Mesodermal cell (in vitro differentiated cells): ENCODE results near the gene SH3PXD2B.
"Not testable (repeated sequence)": the region's sequence is repeated elsewhere in the genome, so short reads cannot be mapped to it uniquely, and the experiment has no call there.

Experiments
- H3K27ac ChIP-seq: 2 replicates; pipeline ENCODE4 v1.7.0; 2013; ENCODE audit warnings: mild to moderate bottlenecking, low read depth, low read length, moderate library complexity; ENCODE audit not compliant: severe bottlenecking
- H3K36me3 ChIP-seq: 2 replicates; pipeline ENCODE4 v1.7.1; 2013; ENCODE audit warnings: mild to moderate bottlenecking, low read length, moderate library complexity; ENCODE audit not compliant: control insufficient read depth, insufficient read depth
- H3K4me1 ChIP-seq: one replicate; pipeline ENCODE4 v1.7.1; 2013; ENCODE audit warnings: mild to moderate bottlenecking, low read length; ENCODE audit not compliant: insufficient read depth, control insufficient read depth, poor library complexity, severe bottlenecking
- H3K4me3 ChIP-seq: 2 replicates; pipeline ENCODE4 v1.7.0; 2013; ENCODE audit warnings: low read length, control low read depth, mild to moderate bottlenecking; ENCODE audit not compliant: insufficient read depth, poor library complexity, severe bottlenecking; ENCODE audit errors: extremely low read depth
- H3K9me3 ChIP-seq: 2 replicates; pipeline ENCODE4 v1.7.1; 2013; ENCODE audit warnings: mild to moderate bottlenecking, low read length, moderate library complexity; ENCODE audit not compliant: control insufficient read depth
- WGBS, 2 experiments: methylation state at CpG; one replicate each; pipeline ENCODE4 v1.1.5; 2013; ENCODE audit warnings: missing lambda C conversion rate in 2 of 2; ENCODE audit not compliant: insufficient coverage in 2 of 2; 5-methylcytosine and 5-hydroxymethylcytosine counted together

The SH3PXD2B gene

DNA sequence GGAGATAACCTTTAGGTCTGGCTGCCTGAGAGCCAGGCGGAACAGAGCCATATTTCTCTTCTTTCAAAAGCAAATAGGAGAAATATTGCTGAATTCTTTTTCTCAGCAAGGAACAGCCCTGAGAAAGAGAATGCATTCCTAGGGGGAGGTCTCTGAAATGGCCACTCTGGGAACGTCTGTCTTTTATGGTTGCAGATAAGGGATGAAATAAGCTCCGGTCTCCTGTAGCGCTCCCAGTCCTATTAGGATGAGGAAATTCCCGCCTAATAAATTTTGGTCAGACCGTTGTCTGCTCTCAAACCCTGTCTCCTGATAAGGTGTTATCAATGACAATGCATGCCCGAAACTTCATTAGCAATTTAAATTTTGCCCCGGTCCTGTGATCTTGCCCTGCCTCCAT is 57.3 kb downstream of the SH3PXD2B start:
- WGBS, 2 experiments: 88 to 90% methylated on average over 3 to 7 of the region's 8 CpGs
- H3K27ac ChIP-seq, H3K4me3 ChIP-seq, H3K4me1 ChIP-seq, H3K9me3 ChIP-seq: not testable (repeated sequence)
- peaks cover 88% of the 10 kb centered on the region for H3K36me3 ChIP-seq

DNA sequence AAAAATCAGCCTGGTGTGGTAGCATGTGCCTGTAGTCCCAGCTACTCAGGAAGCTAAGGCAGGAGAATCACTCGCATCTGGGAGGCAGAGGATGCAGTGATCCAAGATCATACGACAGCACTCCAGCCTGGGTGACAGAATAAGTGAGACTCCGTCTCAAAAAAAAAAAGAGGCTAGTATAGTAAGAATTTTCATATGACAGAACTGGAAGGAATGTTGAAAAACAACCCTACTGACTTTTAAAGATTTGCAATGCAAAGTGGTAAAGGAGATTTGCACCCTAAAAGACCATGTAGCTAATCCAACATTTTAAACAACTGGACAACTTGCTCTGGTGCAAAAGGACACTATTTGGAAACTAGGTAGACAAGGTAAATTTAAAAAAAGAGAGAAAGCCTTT is 58.1 kb downstream of the SH3PXD2B start:
- Histone ChIP-seq H3K4me1 (no peaks in the 10 kb centered on the region), H3K4me3 (no peak overlapping the region), H3K9me3 (peaks cover 4% of the 10 kb centered on the region), H3K27ac (no peak overlapping the region), H3K36me3 (peaks cover 90% of the 10 kb centered on the region)
- WGBS, 2 experiments: 83% methylated on average over 1 of the region's 3 CpGs; no CpG with 5 or more reads in 1 of the 2 experiments

DNA sequence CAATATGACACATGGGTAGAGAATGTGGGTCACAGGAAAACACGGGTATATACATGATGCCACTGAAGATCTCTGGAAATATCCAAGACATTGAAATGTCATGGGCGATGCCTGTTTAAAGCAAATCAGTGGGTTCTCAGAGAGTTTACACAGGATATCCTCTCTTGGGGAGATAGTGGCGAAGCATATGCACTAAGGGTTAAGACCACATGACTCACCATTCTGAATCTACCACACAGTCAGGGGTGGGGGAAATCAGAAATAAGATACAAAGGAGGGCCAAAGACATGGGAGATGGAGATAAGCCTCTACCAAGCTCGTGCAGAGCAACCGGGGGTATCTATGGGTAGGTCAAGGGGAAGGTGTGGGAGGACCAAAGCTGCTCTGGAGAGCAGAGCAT is 58.8 kb downstream of the SH3PXD2B start:
- peaks cover 92% of the 10 kb centered on the region for H3K36me3 ChIP-seq
- H3K9me3 ChIP-seq: peaks cover 4% of the 10 kb centered on the region
- no peaks in the 10 kb centered on the region for H3K4me1 ChIP-seq
- 86 to 97% methylated on average over 5 of the region's 5 CpGs for WGBS, 2 experiments
- no peak overlapping the region for H3K27ac ChIP-seq
- H3K4me3 ChIP-seq: no peak overlapping the region

DNA sequence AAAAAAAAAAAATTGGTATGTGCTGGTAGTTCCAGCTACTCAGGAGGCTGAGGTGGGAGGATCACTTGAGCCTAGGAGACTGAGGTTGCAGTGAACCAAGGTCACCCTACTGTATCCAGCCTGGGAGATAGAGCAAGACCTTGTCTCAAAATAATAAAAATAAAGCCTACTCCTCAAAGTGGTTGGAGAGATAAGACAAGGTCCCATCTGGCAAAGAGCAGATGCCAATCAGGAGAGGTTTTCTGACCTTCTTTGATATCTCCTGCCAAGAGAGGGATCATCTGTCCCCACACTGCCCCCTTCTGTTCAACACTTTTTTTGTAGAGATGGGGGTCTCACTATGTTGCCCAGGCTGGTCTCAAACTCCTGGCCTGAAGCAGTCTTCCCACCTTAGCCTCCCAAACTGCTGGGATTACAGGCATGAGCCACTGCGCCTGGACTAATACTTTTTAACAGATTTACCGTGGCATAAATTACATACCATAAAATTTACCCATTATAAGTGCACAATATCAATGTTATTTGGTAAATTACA is 64.7 kb downstream of the SH3PXD2B start:
- no CpG with 5 or more reads among the region's 2 CpGs for WGBS, 2 experiments
- peaks cover 98% of the 10 kb centered on the region for H3K36me3 ChIP-seq
- no peak overlapping the region for H3K27ac ChIP-seq
- H3K9me3 ChIP-seq: no peaks in the 10 kb centered on the region
- no peak overlapping the region for H3K4me3 ChIP-seq
- no peaks in the 10 kb centered on the region for H3K4me1 ChIP-seq

DNA sequence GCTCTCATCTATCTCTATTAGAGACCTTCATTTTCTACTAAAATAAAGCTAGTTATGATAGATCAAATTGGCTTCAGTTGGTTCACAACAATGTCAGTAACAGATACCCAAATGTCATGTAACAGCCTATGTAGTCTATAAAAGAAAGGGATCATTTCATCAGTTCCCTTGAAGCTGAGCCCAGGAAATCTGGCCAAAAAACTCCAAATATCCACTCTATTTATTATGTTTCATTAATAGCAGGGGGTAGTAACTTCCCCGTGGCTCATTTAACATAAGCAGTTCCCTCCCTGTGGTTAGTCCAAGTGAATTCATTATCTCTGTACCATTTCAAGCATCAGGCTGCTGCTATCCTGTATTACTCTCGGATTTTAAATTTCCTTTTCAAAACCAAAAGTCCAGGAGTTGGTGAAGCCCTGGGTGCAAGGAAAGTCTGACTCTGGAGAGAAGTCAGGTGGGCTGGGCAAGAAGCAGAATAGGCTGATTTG is 66.0 kb downstream of the SH3PXD2B start:
- 71% methylated on average over 1 of the region's 2 CpGs; no CpG with 5 or more reads in 1 of the 2 experiments for WGBS, 2 experiments
- Histone ChIP-seq H3K4me3 (no peak overlapping the region), H3K36me3 (peaks cover 95% of the 10 kb centered on the region), H3K27ac (no peak overlapping the region), H3K9me3 (no peaks in the 10 kb centered on the region), H3K4me1 (peaks cover 4% of the 10 kb centered on the region)

DNA sequence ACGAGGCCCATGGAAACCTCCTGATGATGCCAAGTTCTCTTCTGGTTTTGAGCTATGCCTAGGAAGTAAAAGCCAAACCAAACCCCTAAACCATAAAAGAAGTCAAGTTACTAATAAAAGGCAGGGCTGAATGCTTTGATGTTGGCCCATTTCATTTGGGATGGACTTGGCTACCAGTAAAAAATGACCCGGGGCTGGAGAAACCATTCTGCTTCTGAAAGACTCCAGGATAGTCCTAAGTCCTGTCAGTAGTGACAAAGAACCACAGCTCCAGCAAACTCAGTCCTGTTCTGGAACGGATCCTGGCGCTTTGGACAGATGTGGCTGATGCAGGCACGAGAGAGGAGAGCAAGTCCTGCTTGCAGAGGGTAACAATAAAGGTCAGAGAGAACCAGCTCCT is 68.6 kb downstream of the SH3PXD2B start:
- H3K4me1 ChIP-seq: peaks cover 7% of the 10 kb centered on the region
- H3K4me3 ChIP-seq: no peak overlapping the region
- no peak overlapping the region for H3K27ac ChIP-seq
- 87 to 96% methylated on average over 4 of the region's 5 CpGs for WGBS, 2 experiments
- H3K36me3 ChIP-seq: peaks cover 93% of the 10 kb centered on the region
- no peaks in the 10 kb centered on the region for H3K9me3 ChIP-seq

DNA sequence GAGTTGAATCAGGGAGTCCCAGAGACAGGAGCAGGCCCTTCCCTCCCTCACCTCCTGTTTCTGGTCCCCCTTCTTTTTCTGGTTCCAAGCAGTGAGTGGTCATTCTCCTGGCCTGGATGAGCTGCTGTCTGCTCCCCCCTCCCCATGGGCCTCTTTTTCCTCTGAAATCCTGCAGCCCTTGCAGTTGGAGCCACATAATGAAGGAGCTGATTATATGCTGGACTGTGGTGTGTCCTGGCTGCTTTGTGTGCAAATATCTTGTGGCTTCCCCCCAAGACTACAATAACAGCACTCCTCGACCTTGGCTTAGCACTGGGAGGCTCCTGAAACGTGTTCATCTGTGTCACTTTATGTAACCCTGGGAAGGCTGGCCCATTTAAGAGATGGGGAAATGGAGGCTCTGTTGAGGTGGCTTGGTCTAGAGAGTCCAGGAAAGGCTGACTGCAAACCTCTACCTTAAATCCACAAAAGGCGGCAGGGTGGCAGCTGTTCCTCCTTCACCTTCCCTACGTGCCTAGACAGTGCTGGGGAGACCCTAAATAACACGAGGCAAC is 69.2 kb downstream of the SH3PXD2B start:
- Histone ChIP-seq H3K36me3 (peaks cover 93% of the 10 kb centered on the region), H3K4me1 (peaks cover 7% of the 10 kb centered on the region), H3K9me3 (no peaks in the 10 kb centered on the region), H3K4me3 (no peak overlapping the region), H3K27ac (no peak overlapping the region)
- 100% methylated on average over 2 of the region's 5 CpGs; no CpG with 5 or more reads in 1 of the 2 experiments for WGBS, 2 experiments

DNA sequence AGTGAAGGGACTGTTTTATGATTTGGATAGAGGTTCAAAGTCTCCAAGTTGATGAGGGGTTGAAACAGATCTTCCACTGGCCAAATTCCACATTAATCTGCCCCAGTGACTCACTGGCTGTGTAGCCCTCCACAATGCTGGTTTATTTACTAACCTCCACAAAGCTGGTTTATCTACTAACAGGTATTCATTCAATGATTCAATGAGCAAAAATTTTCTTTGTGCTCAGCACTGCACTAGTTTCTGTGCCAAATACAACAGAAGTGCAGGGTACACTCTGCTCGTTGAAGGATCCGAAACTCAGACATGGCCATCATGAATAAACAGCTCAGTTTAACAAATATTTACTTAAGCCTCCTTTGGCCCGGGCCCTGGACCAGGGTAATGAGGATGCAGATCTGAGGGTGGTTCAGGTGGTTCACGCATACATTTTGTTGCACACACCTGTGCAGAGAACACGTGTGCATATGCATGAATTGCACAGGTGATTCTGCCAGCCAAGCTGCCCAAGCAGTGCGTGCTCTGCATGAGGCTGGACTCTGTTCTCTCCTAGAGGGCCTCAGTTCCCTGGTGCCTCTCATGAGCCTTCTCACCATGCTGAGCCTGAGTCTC is 71.0 kb downstream of the SH3PXD2B start:
- Histone ChIP-seq H3K4me1 (peaks cover 7% of the 10 kb centered on the region), H3K36me3 (peaks cover 92% of the 10 kb centered on the region), H3K9me3 (no peaks in the 10 kb centered on the region), H3K27ac (no peak overlapping the region), H3K4me3 (no peak overlapping the region)
- WGBS, 2 experiments: 80 to 85% methylated on average over 6 of the region's 6 CpGs

DNA sequence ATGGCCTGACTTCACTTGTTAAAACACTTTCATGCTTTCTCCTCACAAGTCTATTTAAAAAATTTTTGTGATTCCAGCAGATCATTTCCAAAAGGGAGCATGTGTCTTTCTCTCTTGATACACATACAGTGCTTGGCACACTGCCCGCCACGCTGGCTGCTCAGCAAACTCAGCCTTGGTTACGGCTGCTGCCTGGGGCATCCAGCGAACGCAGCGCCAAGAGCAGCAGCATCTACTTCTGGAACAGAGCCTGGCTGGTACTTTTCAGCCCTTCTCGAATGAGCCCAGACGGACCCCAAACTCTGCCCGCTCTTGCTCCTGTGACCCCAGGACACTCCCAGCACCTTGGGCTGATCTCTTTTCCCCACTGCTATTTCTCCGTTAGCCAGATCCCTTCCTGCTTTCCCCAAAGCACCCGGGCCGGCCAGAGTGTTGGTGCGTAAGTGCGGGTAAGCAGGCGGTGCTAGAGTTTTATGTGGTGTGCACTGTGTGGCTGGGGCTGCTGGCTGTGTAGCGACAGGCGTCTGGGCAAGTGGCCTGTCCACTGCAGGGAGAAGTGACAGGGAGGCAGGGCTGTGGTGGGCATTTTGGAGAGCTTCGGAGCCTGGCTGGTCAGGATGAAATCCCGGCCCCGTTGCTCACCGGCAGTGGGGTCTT is 73.2 kb downstream of the SH3PXD2B start:
- H3K9me3 ChIP-seq: no peaks in the 10 kb centered on the region
- no peak overlapping the region for H3K27ac ChIP-seq
- WGBS, 2 experiments: 97 to 99% methylated on average over 18 to 20 of the region's 21 CpGs
- H3K4me1 ChIP-seq: peaks cover 7% of the 10 kb centered on the region
- no peak overlapping the region for H3K4me3 ChIP-seq
- peaks cover 92% of the 10 kb centered on the region for H3K36me3 ChIP-seq

DNA sequence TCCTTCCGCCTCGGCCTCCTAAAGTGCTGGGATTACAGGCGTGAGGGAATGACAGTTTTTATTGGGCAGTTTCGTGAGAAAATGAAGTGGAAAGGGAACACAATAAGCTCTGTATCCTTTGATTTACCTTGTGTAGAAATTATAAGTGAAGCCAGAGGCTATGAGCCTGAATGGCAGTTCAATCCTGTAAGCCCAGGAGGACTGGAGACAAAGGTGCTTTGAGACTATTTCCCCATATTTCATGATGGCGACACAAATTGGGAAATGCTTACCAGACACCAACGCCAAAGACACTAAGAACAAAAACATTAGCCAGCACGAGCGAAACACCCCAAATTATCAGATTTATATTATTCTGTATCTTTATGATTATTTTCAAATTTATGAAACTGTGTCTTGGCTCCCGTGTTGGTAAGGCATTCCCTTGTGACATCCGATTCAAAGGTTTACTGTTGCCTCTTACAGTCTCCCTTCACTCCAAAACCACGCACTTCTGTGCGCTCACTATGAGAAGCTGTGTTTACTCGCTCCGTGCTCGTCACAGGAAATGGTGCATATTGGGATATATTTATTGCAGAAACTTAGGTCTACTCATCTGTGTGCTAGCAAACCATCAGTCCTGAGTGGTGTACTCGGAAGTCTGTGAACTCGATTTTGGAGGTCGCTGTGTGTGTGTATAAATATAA is 73.9 kb downstream of the SH3PXD2B start:
- H3K27ac ChIP-seq: no peak overlapping the region
- peaks cover 7% of the 10 kb centered on the region for H3K4me1 ChIP-seq
- H3K36me3 ChIP-seq: peaks cover 92% of the 10 kb centered on the region
- WGBS, 2 experiments: 93 to 94% methylated on average over 9 to 13 of the region's 18 CpGs
- H3K4me3 ChIP-seq: no peak overlapping the region
- no peaks in the 10 kb centered on the region for H3K9me3 ChIP-seq
